ENCODE data around the gene GMPPA.
A peak's percentile ranks its signal among the peaks of the same experiment; 100 is the strongest.

Gene GMPPA

GRCh38 chr2:219462349-219462748 lies 36.3 kb upstream of the GMPPA start:
- TF ChIP-seq GATA3 (IDR thresholded peaks at IDR 0.05; ENCODE audit: low read depth, low read length), result no peak

GRCh38 chr2:219464286-219465032 lies 34.2 kb upstream of the GMPPA start:
- TF ChIP-seq GATA3 (IDR thresholded peaks at IDR 0.05; ENCODE audit: low read depth, low read length), result no peak
- TF ChIP-seq GATA2 (IDR thresholded peaks at IDR 0.05; ENCODE audit: low read depth, low read length), result no peak

- TF ChIP-seq GATA3 (IDR thresholded peaks at IDR 0.05; ENCODE audit: low read depth, low read length) (no peak), GATA2 (IDR thresholded peaks at IDR 0.05; ENCODE audit: low read depth, low read length) (no peak)
These were observed 32.8 kb upstream of the GMPPA start for GRCh38 chr2:219465659-219466561.

GRCh38 chr2:219466816-219467735 lies 31.6 kb upstream of the GMPPA start:
- no peak for TF ChIP-seq GATA3 (IDR thresholded peaks at IDR 0.05; ENCODE audit: low read depth, low read length)
- no peak for TF ChIP-seq GATA2 (IDR thresholded peaks at IDR 0.05; ENCODE audit: low read depth, low read length)

GRCh38 chr2:219467736-219468075 lies 31.0 kb upstream of the GMPPA start:
- TF ChIP-seq GATA2 (IDR thresholded peaks at IDR 0.05; ENCODE audit: low read depth, low read length), result peak; percentile 36; the same call in 1 of the 2 replicates
- TF ChIP-seq GATA3 (IDR thresholded peaks at IDR 0.05; ENCODE audit: low read depth, low read length), result no peak

- TF ChIP-seq GATA2 (IDR thresholded peaks at IDR 0.05; ENCODE audit: low read depth, low read length) (no peak), GATA3 (IDR thresholded peaks at IDR 0.05; ENCODE audit: low read depth, low read length) (no peak)
These were observed 30.1 kb upstream of the GMPPA start for GRCh38 chr2:219468410-219469185.

GRCh38 chr2:219469186-219469724 lies 29.4 kb upstream of the GMPPA start:
- TF ChIP-seq GATA3 (IDR thresholded peaks at IDR 0.05; ENCODE audit: low read depth, low read length) (no peak), GATA2 (IDR thresholded peaks at IDR 0.05; ENCODE audit: low read depth, low read length) (no peak)

- TF ChIP-seq GATA3 (IDR thresholded peaks at IDR 0.05; ENCODE audit: low read depth, low read length) (no peak), GATA2 (IDR thresholded peaks at IDR 0.05; ENCODE audit: low read depth, low read length) (no peak)
These were observed 28.3 kb upstream of the GMPPA start for GRCh38 chr2:219470429-219470828.

GRCh38 chr2:219471476-219472371 lies 27.0 kb upstream of the GMPPA start:
- no peak for TF ChIP-seq GATA2 (IDR thresholded peaks at IDR 0.05; ENCODE audit: low read depth, low read length)
- TF ChIP-seq GATA3 (IDR thresholded peaks at IDR 0.05; ENCODE audit: low read depth, low read length), result no peak

- TF ChIP-seq GATA2 (IDR thresholded peaks at IDR 0.05; ENCODE audit: low read depth, low read length) (no peak), GATA3 (IDR thresholded peaks at IDR 0.05; ENCODE audit: low read depth, low read length) (no peak)
These were observed 26.0 kb upstream of the GMPPA start for GRCh38 chr2:219472629-219473187.

GRCh38 chr2:219473511-219473910 lies 25.2 kb upstream of the GMPPA start:
- TF ChIP-seq GATA3 (IDR thresholded peaks at IDR 0.05; ENCODE audit: low read depth, low read length) (no peak), GATA2 (IDR thresholded peaks at IDR 0.05; ENCODE audit: low read depth, low read length) (no peak)

Data from SH-SY5Y (cell line).